Measurements from ENCODE around the gene NUCKS1. TPM values are rescaled to one million over a fixed set of nuclear protein-coding genes. Genes with fewer than 3 reads are reported as not detected.
A peak's percentile ranks its signal among the peaks of the same experiment; 100 is the strongest.

Gene NUCKS1
- polyA plus RNA-seq (2014; cell fraction: cytosol; rRNA removed): 111 TPM in 2 replicates
- polyA plus RNA-seq (2014; cell fraction: nucleus; rRNA removed): 39.0 and 45.0 TPM in 2 replicates

GRCh38 chr1:205750138-205751035 is at the start of gene NUCKS1:
Gene NUCKS1 (minus strand): TSS chr1:205750182. CDS start chr1:205749973, 209 bp downstream.
- DNase-seq (ENCODE audit: low spot score): peak; percentile 99

- no peak for DNase-seq (ENCODE audit: low spot score)
Observed at GRCh38 chr1:205798577-205798976, 48.6 kb upstream of the NUCKS1 start.

- no peak for DNase-seq (ENCODE audit: low spot score)
Observed at GRCh38 chr1:205797168-205797567, 47.2 kb upstream of the NUCKS1 start.

- DNase-seq (ENCODE audit: low spot score): no peak
Observed at GRCh38 chr1:205794011-205794730, 44.2 kb upstream of the NUCKS1 start.

GRCh38 chr1:205792961-205793673 is 43.1 kb upstream of the NUCKS1 start:
- DNase-seq (ENCODE audit: low spot score): no peak

GRCh38 chr1:205792481-205792881 is 42.5 kb upstream of the NUCKS1 start:
- DNase-seq (ENCODE audit: low spot score): no peak

GRCh38 chr1:205791568-205792180 is 41.7 kb upstream of the NUCKS1 start:
- DNase-seq (ENCODE audit: low spot score): peak; percentile 42

- DNase-seq (ENCODE audit: low spot score): no peak
Observed at GRCh38 chr1:205787287-205787916, 37.4 kb upstream of the NUCKS1 start.

- DNase-seq (ENCODE audit: low spot score): no peak
Observed at GRCh38 chr1:205786601-205787000, 36.6 kb upstream of the NUCKS1 start.

GRCh38 chr1:205785446-205785845 is 35.5 kb upstream of the NUCKS1 start:
- DNase-seq (ENCODE audit: low spot score): no peak

GRCh38 chr1:205783904-205784303 is 33.9 kb upstream of the NUCKS1 start:
- DNase-seq (ENCODE audit: low spot score): no peak

- DNase-seq (ENCODE audit: low spot score): no peak
Observed at GRCh38 chr1:205783433-205783795, 33.4 kb upstream of the NUCKS1 start.

- no peak for DNase-seq (ENCODE audit: low spot score)
Observed at GRCh38 chr1:205782627-205783432, 32.8 kb upstream of the NUCKS1 start.

- no peak for DNase-seq (ENCODE audit: low spot score)
Observed at GRCh38 chr1:205780335-205780734, 30.4 kb upstream of the NUCKS1 start.

- DNase-seq (ENCODE audit: low spot score): no peak
Observed at GRCh38 chr1:205777994-205778393, 28.0 kb upstream of the NUCKS1 start.

- no peak for DNase-seq (ENCODE audit: low spot score)
Observed at GRCh38 chr1:205775717-205776056, 25.7 kb upstream of the NUCKS1 start.

GRCh38 chr1:205775015-205775716 is 25.2 kb upstream of the NUCKS1 start, which contains the start of gene RAB29:
Gene RAB29 (minus strand): TSS chr1:205775482. CDS start chr1:205774956, 526 bp downstream.
- DNase-seq (ENCODE audit: low spot score): peak; percentile 75

- DNase-seq (ENCODE audit: low spot score): peak; percentile 32
Observed at GRCh38 chr1:205774198-205775014, 24.4 kb upstream of the NUCKS1 start.

GRCh38 chr1:205772607-205773032 is 22.6 kb upstream of the NUCKS1 start:
- DNase-seq (ENCODE audit: low spot score): no peak

Data from SK-N-DZ (cell line).